Loucy (cell line): ENCODE results near the gene TLK2.

ENCODE experiments used
- H2AFZ ChIP-seq: fragments of 200-600 bp; sonication (generic); 2 replicates; pipeline ENCODE4 v1.6.0; 2016; ENCODE audit warnings: antibody characterized with exemption, mild to moderate bottlenecking, low read length, moderate library complexity
- H3F3A ChIP-seq: fragments of 200-600 bp; 2 replicates; pipeline ENCODE4 v1.6.0; 2016; ENCODE audit warnings: antibody characterized with exemption, low read depth, mild to moderate bottlenecking
- H3K27me3 ChIP-seq: fragments of 200-600 bp; sonication (generic); 2 replicates; pipeline ENCODE4 v1.6.1; 2014; ENCODE audit warnings: low read length, mild to moderate bottlenecking; ENCODE audit not compliant: insufficient read depth, poor library complexity, severe bottlenecking
- H3K36me3 ChIP-seq: fragments of 200-600 bp; sonication (generic); 2 replicates; pipeline ENCODE4 v1.6.1; 2016; ENCODE audit warnings: low read length; ENCODE audit not compliant: insufficient read depth
- H3K4me1 ChIP-seq: fragments of 200-600 bp; sonication (generic); 2 replicates; pipeline ENCODE4 v1.5.1; 2014; ENCODE audit warnings: low read length, mild to moderate bottlenecking; ENCODE audit not compliant: insufficient read depth, poor library complexity, severe bottlenecking
- H3K4me2 ChIP-seq: fragments of 200-600 bp; sonication (generic); 2 replicates; pipeline ENCODE4 v1.6.0; 2014; ENCODE audit warnings: antibody characterized with exemption, low read length, low read depth, mild to moderate bottlenecking; ENCODE audit not compliant: poor library complexity, severe bottlenecking
- H3K4me3 ChIP-seq: fragments of 200-600 bp; sonication (generic); 2 replicates; pipeline ENCODE4 v1.5.1; 2014; ENCODE audit warnings: low read length, mild to moderate bottlenecking, mixed read lengths; ENCODE audit not compliant: poor library complexity, severe bottlenecking
- H3K79me2 ChIP-seq: fragments of 200-600 bp; sonication (generic); 2 replicates; pipeline ENCODE4 v1.6.1; 2014; ENCODE audit warnings: low read length; ENCODE audit not compliant: insufficient read depth
- H3K9ac ChIP-seq: fragments of 200-600 bp; sonication (generic); 2 replicates; pipeline ENCODE4 v1.6.0; 2014; ENCODE audit warnings: mild to moderate bottlenecking, low read depth, low read length, moderate library complexity; ENCODE audit not compliant: poor library complexity, severe bottlenecking
- H3K9me2 ChIP-seq: fragments of 200-600 bp; sonication (generic); replicated peaks from 2 replicates; pipeline ENCODE4 v1.6.1; 2016; ENCODE audit warnings: low read depth, low read length, mixed read lengths
- H3K9me3 ChIP-seq: fragments of 200-600 bp; sonication (generic); 2 replicates; pipeline ENCODE4 v1.6.1; 2014; ENCODE audit warnings: mild to moderate bottlenecking, antibody characterized with exemption, low read length, low read depth; ENCODE audit not compliant: insufficient read depth
- H4K20me1 ChIP-seq: fragments of 200-600 bp; sonication (generic); 2 replicates; pipeline ENCODE4 v1.6.0; 2014; ENCODE audit warnings: antibody characterized with exemption, low read length, mild to moderate bottlenecking; ENCODE audit not compliant: insufficient read depth, poor library complexity, severe bottlenecking
- CTCF ChIP-seq: fragments of 200-600 bp; sonication (generic); conservative IDR thresholded peaks from 2 replicates; pipeline ENCODE4 v1.5.1; 2014; ENCODE audit warnings: mild to moderate bottlenecking, antibody characterized with exemption, low read length
- EZH2phosphoT487 ChIP-seq: fragments of 200-600 bp; IDR thresholded peaks from 2 replicates; pipeline ENCODE4 v1.6.1; 2018; ENCODE audit warnings: antibody characterized with exemption, mild to moderate bottlenecking, moderate library complexity, borderline replicate concordance

The TLK2 gene

GRCh38 chr17:62565817-62566216, 87.2 kb downstream of the TLK2 start:
- Histone ChIP-seq H3K79me2 (no peaks in the 10 kb centered on the region), H3K4me2 (no peak overlapping the region), H3K9ac (no peak overlapping the region), H3F3A (no peaks in the 10 kb centered on the region), H4K20me1 (no peaks in the 10 kb centered on the region), H2AFZ (no peak overlapping the region), H3K27me3 (no peaks in the 10 kb centered on the region), H3K4me1 (no peaks in the 10 kb centered on the region), H3K4me3 (no peak overlapping the region), H3K36me3 (peaks cover 73% of the 10 kb centered on the region), H3K9me3 (no peaks in the 10 kb centered on the region), H3K9me2 (no peaks in the 10 kb centered on the region)
- TF ChIP-seq CTCF: no peak
- no peak for TF ChIP-seq EZH2phosphoT487

GRCh38 chr17:62566996-62567578, 88.5 kb downstream of the TLK2 start:
- H3K79me2 ChIP-seq: no peaks in the 10 kb centered on the region
- TF ChIP-seq EZH2phosphoT487 (no peak), CTCF (no peak)
- no peak overlapping the region for H3K9ac ChIP-seq
- no peaks in the 10 kb centered on the region for H3K9me2 ChIP-seq
- H3F3A ChIP-seq: no peaks in the 10 kb centered on the region
- no peak overlapping the region for H2AFZ ChIP-seq
- no peaks in the 10 kb centered on the region for H3K4me1 ChIP-seq
- no peak overlapping the region for H3K4me3 ChIP-seq
- H3K9me3 ChIP-seq: no peaks in the 10 kb centered on the region
- H3K36me3 ChIP-seq: peaks cover 70% of the 10 kb centered on the region
- H3K4me2 ChIP-seq: no peak overlapping the region
- no peaks in the 10 kb centered on the region for H4K20me1 ChIP-seq
- H3K27me3 ChIP-seq: no peaks in the 10 kb centered on the region

- no peak overlapping the region for H3K4me3 ChIP-seq
- no peaks in the 10 kb centered on the region for H4K20me1 ChIP-seq
- peaks cover 70% of the 10 kb centered on the region; the same call in 1 of the 2 replicates for H3K36me3 ChIP-seq
- no peak overlapping the region for H3K9ac ChIP-seq
- H2AFZ ChIP-seq: no peak overlapping the region
- H3K4me1 ChIP-seq: no peaks in the 10 kb centered on the region
- no peak overlapping the region for H3K4me2 ChIP-seq
- TF ChIP-seq EZH2phosphoT487: no peak
- no peak for TF ChIP-seq CTCF
- no peaks in the 10 kb centered on the region for H3K79me2 ChIP-seq
- H3K9me3 ChIP-seq: no peaks in the 10 kb centered on the region
- H3K27me3 ChIP-seq: no peaks in the 10 kb centered on the region
- no peaks in the 10 kb centered on the region for H3K9me2 ChIP-seq
- H3F3A ChIP-seq: no peaks in the 10 kb centered on the region
Measured at GRCh38 chr17:62572488-62572887, 93.9 kb downstream of the TLK2 start.
